DMS 273 treated with DMSO at 0.1 percent for 48 hours (cell line): ENCODE results near the gene RTP1.
"Not testable (repeated sequence)": the region's sequence is repeated elsewhere in the genome, so short reads cannot be mapped to it uniquely, and the experiment has no call there.

Source experiments
- DNase-seq: peaks from one replicate; lab custom pipeline; 2025; lab: John Stamatoyannopoulos, UW

RTP1 gene

GRCh38 chr3:187198490-187198889 lies 1.2 kb downstream of the RTP1 start:
- no peak for DNase-seq

DNA sequence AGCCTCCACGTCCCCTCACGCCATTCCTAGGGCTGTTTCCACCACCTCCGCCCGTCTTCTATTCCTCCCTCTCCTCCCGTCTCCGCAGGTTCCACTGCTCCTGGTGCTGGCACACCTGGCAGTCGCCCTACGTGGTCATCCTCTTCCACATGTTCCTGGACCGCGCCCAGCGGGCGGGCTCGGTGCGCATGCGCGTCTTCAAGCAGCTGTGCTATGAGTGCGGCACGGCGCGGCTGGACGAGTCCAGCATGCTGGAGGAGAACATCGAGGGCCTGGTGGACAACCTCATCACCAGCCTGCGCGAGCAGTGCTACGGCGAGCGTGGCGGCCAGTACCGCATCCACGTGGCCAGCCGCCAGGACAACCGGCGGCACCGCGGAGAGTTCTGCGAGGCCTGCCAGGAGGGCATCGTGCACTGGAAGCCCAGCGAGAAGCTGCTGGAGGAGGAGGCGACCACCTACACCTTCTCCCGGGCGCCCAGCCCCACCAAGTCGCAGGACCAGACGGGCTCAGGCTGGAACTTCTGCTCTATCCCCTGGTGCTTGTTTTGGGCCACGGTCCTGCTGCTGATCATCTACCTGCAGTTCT lies 2.3 kb downstream of the RTP1 start:
- DNase-seq: not testable (repeated sequence)

DNA sequence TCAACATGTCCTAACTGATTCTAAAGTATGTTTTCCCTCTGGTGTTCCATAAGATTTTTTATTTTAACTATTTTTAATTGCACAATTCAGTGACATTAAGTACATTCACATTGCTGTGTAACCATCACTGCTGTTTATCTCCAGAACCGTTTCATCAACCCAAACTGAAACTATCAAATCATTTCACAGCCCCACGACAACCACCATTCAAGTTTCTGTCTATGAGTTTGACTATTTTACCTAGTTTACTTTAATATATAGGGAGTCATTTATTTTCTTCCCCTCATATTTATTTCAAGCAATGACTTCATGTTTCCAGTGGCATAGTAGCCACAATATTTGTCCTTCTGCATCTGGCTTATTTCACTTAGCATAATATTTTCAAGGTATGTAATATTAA lies 8.4 kb downstream of the RTP1 start:
- no peak for DNase-seq

DNA sequence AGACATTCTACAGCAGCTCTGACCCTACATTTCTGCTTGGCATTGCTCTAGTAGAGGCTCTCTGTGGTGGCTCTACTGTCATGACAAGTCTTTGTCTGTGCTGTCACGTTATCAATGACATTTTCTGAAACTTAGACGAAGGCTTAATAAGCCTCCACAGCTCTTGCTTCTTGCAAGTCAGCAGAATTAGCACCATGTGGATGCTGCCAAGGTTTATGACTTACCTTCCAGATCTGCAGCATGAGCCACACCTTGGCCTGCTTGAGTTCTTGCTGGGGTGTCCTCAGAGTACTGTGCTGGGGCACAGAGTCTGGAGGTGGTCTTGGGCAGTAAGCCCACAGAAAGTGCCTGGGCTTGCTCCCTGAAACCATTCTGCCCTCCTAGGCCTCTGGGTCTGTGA lies 9.8 kb downstream of the RTP1 start:
- DNase-seq: no peak

DNA sequence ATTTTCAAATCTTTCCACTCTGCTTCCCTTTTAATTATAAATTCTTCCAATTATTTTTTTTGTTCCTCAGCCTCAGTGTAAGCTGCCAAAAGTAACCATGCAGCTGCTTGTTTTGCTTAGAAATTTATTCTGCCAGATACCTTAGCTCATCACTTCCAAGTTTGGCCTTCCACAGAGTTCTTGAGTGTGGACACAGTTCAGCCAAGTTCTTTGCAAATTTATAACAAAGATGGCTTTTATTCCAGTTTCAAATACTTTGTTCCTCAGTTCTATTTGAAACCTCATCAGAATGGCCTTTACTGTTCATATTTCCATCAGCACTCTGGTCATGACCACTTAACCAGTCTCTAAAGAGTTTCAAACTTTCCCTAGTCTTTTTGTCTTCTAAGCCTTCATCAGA lies 10.3 kb downstream of the RTP1 start:
- no peak for DNase-seq

DNA sequence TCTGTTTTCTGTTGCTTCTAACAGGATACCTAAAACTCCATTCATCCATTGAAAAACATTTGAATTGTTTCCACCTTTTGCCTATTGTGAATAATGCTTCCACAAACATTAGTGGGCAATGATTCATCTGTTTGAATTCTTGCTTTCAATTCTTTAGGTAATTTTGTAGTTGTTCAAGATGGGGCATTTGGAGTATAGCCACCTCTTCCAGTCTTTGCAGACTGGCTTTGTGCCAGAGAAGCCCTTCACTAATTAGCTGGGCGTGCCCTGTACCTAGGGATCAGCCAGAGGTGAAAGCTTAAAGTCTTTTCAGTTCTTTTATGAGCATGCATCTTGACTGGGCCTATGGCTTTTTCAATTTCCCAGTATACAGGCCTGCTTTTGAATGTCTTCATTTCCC lies 10.9 kb downstream of the RTP1 start:
- DNase-seq: no peak

DNA sequence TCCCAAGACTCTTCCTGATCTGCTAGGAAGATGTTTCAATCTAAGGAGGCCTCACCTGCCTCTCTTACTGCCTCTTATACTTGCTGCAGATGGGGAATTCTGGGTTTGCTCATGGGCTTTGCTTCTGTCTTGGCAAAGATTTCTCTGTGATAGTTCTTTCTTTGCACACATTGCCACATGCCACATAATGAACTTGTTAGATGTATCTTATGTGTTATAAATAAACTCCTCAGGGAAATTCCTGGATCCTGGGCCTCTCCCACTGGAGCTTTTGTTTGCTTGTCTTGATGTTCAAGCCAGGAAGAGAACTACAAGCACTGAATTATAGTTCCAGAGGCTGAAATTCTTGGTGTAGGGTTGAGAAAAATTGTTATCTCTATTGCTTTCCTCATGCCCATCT lies 12.2 kb downstream of the RTP1 start:
- no peak for DNase-seq

DNA sequence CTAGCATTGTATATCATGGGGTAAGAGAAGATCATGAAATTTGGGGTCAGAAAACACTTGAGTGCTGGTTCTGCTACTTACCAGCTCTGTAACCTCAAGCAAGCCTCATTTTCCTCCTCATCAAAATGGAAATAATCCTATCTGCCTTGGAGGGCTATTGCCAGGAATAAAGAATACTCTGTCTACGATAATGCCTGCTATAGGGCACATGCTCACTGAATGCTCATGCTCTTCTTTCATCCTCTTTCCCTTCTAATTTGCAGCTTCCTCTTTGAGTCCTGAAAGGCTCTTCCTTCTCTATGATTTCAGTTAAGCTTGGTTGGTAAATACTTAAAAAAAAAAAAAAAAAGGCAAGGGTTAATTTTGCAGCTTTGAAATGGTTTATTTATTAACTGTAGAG lies 12.8 kb downstream of the RTP1 start:
- no peak for DNase-seq

- no peak for DNase-seq
These were observed 13.4 kb downstream of the RTP1 start for GRCh38 chr3:187210545-187211327.

DNA sequence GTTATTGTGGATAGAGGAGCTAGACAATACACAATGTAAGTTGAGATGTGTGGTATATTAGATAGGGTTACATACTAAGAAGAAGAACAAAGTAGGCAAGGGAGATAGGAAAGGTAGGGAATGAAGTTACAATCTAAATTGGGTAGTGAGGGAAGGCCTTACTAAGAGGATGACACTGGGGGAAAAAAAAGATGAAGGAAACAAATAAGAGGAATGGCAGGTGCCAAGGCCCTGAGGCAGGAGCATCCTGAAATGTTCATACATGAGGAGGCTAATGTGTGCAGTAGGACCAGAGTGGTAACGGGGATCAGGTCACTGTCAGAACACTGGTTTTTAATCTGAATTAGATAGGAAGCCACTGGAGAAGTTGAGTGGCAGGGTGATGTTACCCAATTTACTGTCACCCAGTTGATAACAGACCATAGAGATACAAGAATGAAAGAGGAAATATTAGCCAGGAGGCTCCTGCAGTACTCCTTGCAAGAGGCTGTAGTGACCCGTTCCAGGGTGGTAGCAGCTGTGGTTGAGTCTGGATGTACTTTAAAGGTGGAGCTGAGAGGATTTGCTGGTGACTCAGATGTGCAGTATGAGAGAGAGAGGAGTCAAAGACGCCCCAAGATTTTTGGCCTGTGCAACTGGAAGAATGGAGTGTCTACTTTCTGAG lies 14.4 kb downstream of the RTP1 start:
- DNase-seq: no peak

GRCh38 chr3:187212196-187212545 lies 14.9 kb downstream of the RTP1 start:
- no peak for DNase-seq

DNA sequence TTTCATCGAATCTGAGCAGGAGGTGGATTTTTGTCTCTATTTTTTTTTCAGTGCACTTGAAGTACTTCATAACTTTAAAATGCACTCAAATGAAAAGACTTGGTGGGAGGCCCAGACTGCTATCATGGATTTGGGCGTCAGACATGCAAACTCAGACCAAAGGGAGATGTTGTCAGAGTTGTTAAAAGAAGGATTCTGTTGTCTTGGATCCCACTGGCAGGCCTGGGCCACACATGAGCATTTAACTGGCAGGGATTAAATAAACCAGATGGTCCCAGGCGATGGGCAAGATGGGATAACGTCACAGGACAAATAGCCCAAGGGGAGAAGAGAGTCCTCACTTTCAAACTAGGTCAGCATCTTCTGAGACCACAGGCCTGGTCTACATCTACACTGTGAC lies 15.4 kb downstream of the RTP1 start:
- DNase-seq: no peak

- DNase-seq: no peak
These were observed 16.3 kb downstream of the RTP1 start for GRCh38 chr3:187213616-187214015.

GRCh38 chr3:187215460-187215859 lies 18.2 kb downstream of the RTP1 start:
- DNase-seq: no peak

DNA sequence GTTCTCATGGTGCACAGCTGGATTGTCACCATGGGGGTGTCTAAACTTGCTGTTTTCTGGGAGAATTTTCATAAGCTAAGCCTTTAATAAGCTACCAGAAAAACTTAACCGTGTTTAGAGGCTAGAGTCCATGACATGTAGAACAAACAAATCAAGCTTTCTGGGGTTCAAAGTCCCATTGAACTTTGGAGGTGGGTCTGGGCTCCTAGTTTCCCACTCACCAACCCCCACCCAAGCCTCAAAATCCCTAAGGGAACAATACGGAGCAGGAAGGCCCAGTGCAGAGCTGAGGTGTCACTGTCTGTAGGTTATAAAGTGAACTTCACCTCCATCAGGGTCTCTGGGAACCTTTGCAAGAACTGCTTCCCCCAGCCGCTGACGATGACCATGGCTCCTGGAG lies 25.5 kb downstream of the RTP1 start:
- no peak for DNase-seq

DNA sequence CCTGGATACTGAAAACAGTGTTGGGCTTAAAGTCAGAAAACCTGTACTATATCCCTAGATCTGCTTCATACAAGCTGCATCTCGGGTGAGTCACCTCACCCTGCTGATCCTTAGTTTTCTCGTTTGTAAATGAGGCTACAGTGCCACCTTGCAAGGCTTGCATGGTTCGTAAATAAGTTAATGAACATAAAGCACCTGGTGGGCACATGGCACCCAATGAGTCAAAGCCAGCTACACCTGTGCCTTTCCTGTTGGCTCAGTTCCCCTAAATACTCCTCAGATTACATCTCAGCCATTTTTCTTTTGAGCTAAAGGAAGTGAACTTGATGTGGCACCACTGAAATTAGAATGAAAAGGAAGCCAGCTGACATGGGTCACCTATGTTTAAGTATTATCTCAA lies 26.5 kb downstream of the RTP1 start:
- DNase-seq: no peak

DNA sequence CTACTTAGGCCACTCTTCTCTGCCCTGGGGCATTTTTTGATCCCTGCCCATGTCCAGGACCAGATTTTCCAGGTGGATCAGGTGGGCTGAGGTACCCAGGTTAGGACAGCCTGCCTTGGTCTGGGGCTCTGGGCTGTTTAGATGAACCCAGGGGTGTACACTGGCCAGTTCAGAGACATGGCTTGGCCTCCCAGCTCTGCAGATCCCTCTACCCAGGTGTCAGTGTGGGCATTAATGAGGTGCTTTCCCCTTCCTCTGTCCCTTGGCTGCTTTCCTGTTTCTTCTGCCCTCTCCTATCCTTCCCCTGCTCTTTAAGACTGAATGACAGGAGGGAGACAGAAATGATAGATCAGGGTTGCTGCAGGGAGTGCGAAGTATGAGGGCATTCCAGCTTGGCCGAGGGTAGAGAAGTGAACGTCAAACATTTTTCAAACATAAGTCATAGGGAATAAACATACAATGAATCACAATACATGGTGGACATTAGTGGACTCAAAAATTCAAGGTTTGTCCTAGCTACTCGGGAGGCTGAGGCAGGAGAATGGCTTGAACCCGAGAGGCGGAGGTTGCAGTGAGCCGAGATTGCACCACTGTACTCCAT lies 30.5 kb downstream of the RTP1 start:
- no peak for DNase-seq

DNA sequence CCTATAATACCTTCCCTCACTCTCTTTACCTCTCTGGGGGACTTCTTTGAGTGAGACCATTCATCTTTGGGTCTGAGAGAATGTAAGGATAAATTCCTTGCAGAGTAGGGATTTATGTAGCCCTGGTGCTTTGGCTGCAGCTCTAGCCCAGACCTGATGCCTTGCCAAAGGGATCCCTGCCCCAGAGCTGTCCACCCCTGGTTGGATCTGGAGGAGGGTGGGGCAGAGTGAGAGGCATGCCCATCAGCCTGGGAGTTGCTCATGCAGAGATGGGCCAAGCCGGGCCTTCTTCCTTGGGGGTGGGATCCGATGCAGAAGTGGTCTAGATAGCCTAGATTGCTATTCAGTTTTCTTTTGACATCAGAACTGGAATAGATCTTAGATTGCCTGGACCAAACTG lies 31.5 kb downstream of the RTP1 start:
- no peak for DNase-seq

GRCh38 chr3:187230011-187230410 lies 32.7 kb downstream of the RTP1 start:
- no peak for DNase-seq

GRCh38 chr3:187236962-187237361 lies 39.7 kb downstream of the RTP1 start:
- DNase-seq: no peak

DNA sequence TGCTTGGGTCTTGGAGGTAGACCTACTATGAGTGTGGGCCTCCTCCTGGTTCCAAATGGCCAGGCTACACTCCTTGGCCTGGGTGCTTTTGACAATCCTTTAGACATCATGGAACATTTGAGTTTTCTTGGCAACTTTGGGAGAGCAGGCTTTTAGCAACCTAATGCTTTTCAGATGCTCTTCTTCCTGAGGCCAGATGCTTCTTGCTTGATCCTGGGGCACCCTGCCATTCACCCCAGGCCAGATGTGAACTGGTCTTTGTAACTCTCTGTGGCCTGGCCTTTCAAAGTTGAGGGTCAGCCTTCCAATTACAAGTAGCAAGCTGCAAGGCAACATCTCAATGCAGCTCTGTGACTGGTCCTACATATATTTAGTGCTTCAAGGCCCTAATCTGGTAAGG lies 40.5 kb downstream of the RTP1 start:
- DNase-seq: no peak

DNA sequence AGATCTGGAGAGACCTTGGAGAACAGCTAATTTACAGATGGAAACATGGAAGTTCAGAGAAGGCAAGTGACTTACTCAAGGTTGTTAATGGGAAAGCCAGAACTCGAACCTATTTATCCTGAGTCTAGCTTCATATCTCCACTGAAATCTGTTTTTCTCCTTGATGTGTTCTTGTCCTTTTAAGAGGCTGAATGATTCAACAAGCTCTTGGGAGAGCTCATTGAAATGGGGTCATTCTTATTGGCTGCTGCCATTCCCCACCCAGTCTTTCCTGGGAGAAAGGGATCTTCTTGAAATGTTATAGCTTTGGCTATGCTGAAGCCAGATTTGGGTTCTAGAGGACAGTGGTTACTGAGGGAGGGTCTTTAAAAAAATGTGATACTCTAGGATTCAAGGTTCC lies 41.0 kb downstream of the RTP1 start:
- no peak for DNase-seq

DNA sequence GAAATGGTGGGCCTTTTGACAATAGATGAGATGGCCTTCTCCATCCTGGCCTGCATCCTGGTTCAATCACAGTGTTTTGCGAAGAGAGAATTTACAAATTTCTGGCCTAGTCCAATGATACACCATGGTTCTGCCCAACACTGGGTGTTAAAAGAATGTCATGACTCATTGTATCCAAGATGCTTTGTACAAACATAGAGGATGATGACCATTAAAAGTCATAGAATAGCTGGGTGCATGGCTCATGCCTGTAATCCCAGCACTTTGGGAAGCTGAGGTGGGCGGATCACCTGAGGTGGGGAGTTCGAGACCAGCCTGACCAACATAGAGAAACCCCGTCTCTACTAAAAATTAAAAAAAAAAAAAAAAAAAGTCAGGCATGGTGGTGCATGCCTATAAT lies 41.5 kb downstream of the RTP1 start:
- DNase-seq: not testable (repeated sequence)
